MCF 10A (cell line): Measurements from ENCODE around the gene SOX15. TPM values are rescaled to one million over a fixed set of nuclear protein-coding genes. Genes with fewer than 3 reads are reported as not detected.

ENCODE experiments used
- BruUV-seq: library from RNA; stranded (reverse); fragments of 400-500 nt; replicated peaks from 2 replicates; lab custom pipeline; 2021; lab: Mats Ljungman, UMichigan
- CTCF ChIA-PET: fragments of 300-600 bp; sonication (Branson Sonifier 250); formaldehyde crosslinking; extraction: SDS; loops from one replicate; lab custom pipeline; 2021; ENCODE audit warnings: antibody characterized with exemption, inconsistent platforms; lab: Yijun Ruan, JAX
- POLR2A ChIA-PET: fragments of 300-600, 350-650 bp; sonication (Branson Sonifier 250); formaldehyde crosslinking; extraction: SDS; loops from one replicate; lab custom pipeline; 2020; ENCODE audit warnings: antibody characterized with exemption, inconsistent platforms; lab: Yijun Ruan, JAX
- DNase-seq: peaks from one replicate; pipeline ENCODE4 v3.0.0-alpha.2; 2018; ENCODE audit not compliant: unreplicated experiment
- H3K27ac Mint-ChIP-seq: one replicate; pipeline ENCODE4 v1.8.0; 2022; ENCODE audit warnings: mild to moderate bottlenecking, low read depth, mixed read lengths; ENCODE audit not compliant: unreplicated experiment
- H3K27me3 Mint-ChIP-seq: one replicate; pipeline ENCODE4 v1.8.0; 2022; ENCODE audit warnings: mixed read lengths; ENCODE audit not compliant: insufficient read depth, unreplicated experiment
- H3K36me3 Mint-ChIP-seq: one replicate; pipeline ENCODE4 v1.8.0; 2022; ENCODE audit warnings: mild to moderate bottlenecking, moderate library complexity, mixed read lengths; ENCODE audit not compliant: insufficient read depth, unreplicated experiment
- H3K4me1 Mint-ChIP-seq: one replicate; pipeline ENCODE4 v1.8.0; 2022; ENCODE audit warnings: mixed read lengths; ENCODE audit not compliant: insufficient read depth, unreplicated experiment
- H3K4me3 Mint-ChIP-seq: one replicate; pipeline ENCODE4 v1.8.0; 2022; ENCODE audit warnings: mild to moderate bottlenecking, moderate library complexity, mixed read lengths; ENCODE audit not compliant: unreplicated experiment
- H3K9me3 Mint-ChIP-seq: one replicate; pipeline ENCODE4 v1.8.0; 2022; ENCODE audit warnings: mixed read lengths; ENCODE audit not compliant: unreplicated experiment
- intact Hi-C: fragments of 100-400 bp; cut with micrococcal nuclease; formaldehyde crosslinking; loops from 2 replicates; pipeline ENCODE4 v1.14.1; 2022
- total RNA-seq: library from RNA; stranded (reverse); gene quantifications from 2 replicates; pipeline ENCODE4 v1.2.3, GENCODE V29; 2022
- TF ChIP-seq, protein P1 (sequence below): fragments of 200-600 bp; IDR thresholded peaks from one replicate; pipeline ENCODE4 v1.8.0; 2022; ENCODE audit warnings: antibody characterized with exemption, mild to moderate bottlenecking; ENCODE audit not compliant: unreplicated experiment

SOX15 gene
- total RNA-seq, 1 experiment from 2014 or later: 34.4 TPM

DNA sequence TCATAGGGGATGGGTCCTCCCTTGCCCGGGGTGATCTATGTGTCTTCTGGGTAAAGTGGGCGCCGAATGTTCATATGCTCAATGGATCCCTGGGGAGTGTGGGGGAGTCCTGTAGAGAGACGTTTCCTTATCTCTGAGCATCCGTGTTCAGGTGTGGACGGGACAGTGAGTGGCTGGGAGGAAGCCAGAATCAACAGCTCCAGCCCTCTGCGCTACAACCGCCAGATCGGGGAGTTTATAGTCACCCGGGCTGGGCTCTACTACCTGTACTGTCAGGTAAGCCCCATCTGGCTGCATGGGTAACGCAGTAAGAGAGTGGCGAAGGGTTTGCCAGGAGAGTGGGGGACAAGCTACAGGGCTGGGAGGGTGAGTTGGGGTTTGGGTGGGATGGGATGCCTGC, 33.3 kb downstream of the SOX15 start:
- Mint-ChIP-seq H3K4me3 (no peak overlapping the region), H3K27me3 (no peaks in the 10 kb centered on the region), H3K36me3 (peaks cover 6% of the 10 kb centered on the region), H3K4me1 (peaks cover 36% of the 10 kb centered on the region), H3K27ac (no peak overlapping the region), H3K9me3 (no peaks in the 10 kb centered on the region)
- POLR2A ChIA-PET: interaction anchor here (1.1 to 6.0 kb wide), 5 partner anchors 8 to 132 kb away, joined by 4 to 71 read pairs (median 4); partner anchors contain the start of genes MPDU1, POLR2A, TNFSF12 and WRAP53
- intact Hi-C loops: no loop called here
- BruUV-seq: no TSS peak
- CTCF ChIA-PET: interaction anchor here (0.6 to 7.1 kb wide), 3 partner anchors 17 to 42 kb away, joined by 3 to 123 read pairs (median 3); no protein-coding TSS in a partner anchor
- no peak for DNase-seq
- TF ChIP-seq, protein P1, sequence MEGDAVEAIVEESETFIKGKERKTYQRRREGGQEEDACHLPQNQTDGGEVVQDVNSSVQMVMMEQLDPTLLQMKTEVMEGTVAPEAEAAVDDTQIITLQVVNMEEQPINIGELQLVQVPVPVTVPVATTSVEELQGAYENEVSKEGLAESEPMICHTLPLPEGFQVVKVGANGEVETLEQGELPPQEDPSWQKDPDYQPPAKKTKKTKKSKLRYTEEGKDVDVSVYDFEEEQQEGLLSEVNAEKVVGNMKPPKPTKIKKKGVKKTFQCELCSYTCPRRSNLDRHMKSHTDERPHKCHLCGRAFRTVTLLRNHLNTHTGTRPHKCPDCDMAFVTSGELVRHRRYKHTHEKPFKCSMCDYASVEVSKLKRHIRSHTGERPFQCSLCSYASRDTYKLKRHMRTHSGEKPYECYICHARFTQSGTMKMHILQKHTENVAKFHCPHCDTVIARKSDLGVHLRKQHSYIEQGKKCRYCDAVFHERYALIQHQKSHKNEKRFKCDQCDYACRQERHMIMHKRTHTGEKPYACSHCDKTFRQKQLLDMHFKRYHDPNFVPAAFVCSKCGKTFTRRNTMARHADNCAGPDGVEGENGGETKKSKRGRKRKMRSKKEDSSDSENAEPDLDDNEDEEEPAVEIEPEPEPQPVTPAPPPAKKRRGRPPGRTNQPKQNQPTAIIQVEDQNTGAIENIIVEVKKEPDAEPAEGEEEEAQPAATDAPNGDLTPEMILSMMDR: no peak

DNA sequence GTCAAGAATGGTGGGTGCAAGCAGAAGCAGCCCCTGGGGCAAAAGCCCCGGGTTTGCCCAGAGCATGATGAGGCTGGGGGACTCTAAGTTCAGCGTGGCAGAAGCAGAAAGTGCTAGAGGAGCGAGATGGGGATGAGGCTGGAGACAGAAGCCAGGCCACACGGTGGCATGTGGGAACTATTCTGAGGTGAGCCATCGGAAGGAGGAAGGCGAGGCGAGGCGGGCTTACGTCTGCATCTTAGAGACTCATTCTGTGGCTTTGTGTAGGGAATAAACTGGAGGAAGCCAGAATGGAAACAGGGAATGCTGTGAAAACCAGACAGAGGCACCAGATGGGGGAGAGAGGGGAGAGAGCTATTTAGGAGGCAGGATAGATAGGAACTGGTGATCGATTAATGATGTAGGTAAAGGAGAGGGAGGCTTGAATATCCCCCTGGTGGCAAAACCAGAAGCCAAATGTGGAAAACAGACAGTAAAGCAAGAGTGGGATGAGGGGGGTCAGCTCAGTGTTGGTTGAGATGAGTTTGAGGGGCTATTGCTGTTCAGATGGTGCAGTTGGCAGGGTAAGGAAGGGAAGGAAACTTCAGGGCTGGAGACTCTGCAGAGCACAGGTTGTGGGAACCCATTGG, 34.5 kb downstream of the SOX15 start:
- H3K4me1 Mint-ChIP-seq: peaks cover 29% of the 10 kb centered on the region
- BruUV-seq: no TSS peak
- H3K36me3 Mint-ChIP-seq: no peaks in the 10 kb centered on the region
- no peaks in the 10 kb centered on the region for H3K9me3 Mint-ChIP-seq
- ChIA-PET POLR2A (interaction anchor here (1.3 kb wide), 1 partner anchor 114 kb away, joined by 3 read pairs; no protein-coding TSS in a partner anchor), CTCF (no interaction called here)
- no peak for DNase-seq
- intact Hi-C loops: no loop called here
- no peak overlapping the region for H3K4me3 Mint-ChIP-seq
- no peak overlapping the region for H3K27ac Mint-ChIP-seq
- TF ChIP-seq, protein P1: no peak
- H3K27me3 Mint-ChIP-seq: no peaks in the 10 kb centered on the region

DNA sequence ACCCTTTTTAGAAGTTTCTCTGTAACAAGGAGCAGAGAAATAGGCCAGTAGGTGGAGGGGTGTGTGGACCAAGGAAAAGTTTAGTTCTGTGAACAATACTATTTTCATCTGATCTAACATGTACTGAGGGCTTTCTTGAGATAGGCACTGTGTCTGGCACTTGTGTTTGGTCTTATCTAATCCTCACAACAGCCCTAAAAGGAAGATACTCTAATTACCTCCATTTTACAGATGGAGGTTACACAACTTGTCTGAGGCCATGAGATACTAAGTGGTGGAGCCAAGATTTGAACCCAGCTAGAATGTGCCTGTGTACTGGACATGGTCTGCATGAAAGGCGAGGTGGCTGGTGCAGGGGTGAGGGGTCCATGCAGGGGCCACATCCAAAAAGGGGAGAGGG, 36.5 kb downstream of the SOX15 start:
- no TSS peak for BruUV-seq

DNA sequence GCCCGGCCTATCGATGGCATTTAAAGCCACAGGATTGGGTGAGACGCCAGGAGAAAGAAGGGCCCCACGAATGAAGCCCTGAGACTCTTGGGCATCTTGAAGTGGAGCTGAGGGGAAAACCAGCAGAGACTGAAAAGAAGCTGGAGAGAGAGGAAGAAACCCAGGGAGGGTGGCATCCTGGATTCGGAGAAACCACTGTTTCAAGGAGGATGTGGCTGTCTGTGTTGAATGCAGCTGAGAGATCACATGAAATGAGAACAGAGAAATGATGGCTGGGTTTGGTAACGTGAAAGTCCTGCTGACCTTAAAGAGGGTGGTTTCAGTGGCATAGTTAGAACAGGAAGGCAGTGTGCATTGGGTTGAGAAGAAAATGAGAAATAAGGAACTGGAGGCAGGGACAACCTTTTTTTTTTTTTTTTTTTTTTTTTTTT, 37.3 kb downstream of the SOX15 start:
- H3K27me3 Mint-ChIP-seq: no peaks in the 10 kb centered on the region
- CTCF ChIA-PET: interaction anchor here (0.6 to 3.0 kb wide), 3 partner anchors 17 to 39 kb away, joined by 3 to 13 read pairs (median 4); no protein-coding TSS in a partner anchor
- POLR2A ChIA-PET: no interaction called here
- DNase-seq: no peak
- H3K27ac Mint-ChIP-seq: no peak overlapping the region
- H3K4me3 Mint-ChIP-seq: no peak overlapping the region
- no peaks in the 10 kb centered on the region for H3K36me3 Mint-ChIP-seq
- H3K9me3 Mint-ChIP-seq: no peaks in the 10 kb centered on the region
- intact Hi-C loops: no loop called here
- peaks cover 1% of the 10 kb centered on the region for H3K4me1 Mint-ChIP-seq
- BruUV-seq: no TSS peak
- TF ChIP-seq, protein P1: no peak

More for the DNA sequence above, 36.5 kb downstream of the SOX15 start:
- peaks cover 8% of the 10 kb centered on the region for H3K4me1 Mint-ChIP-seq
- TF ChIP-seq, protein P1: no peak
- no peaks in the 10 kb centered on the region for H3K36me3 Mint-ChIP-seq
- no peaks in the 10 kb centered on the region for H3K9me3 Mint-ChIP-seq
- H3K4me3 Mint-ChIP-seq: no peak overlapping the region
- no peak for DNase-seq
- intact Hi-C loops: no loop called here
- H3K27ac Mint-ChIP-seq: no peak overlapping the region
- POLR2A ChIA-PET: no interaction called here
- CTCF ChIA-PET: interaction anchor here (0.6 to 3.0 kb wide), 2 partner anchors 17 to 40 kb away, joined by 3 to 13 read pairs; no protein-coding TSS in a partner anchor
- H3K27me3 Mint-ChIP-seq: no peaks in the 10 kb centered on the region
